ENCODE measurements around the gene HLCS. TPM values are rescaled to one million over a fixed set of nuclear protein-coding genes. Genes with fewer than 3 reads are reported as not detected.

HLCS gene
- total and polyA plus RNA-seq, 10 of the 15 experiments (the other 5 are each of a cell fraction or from before 2014, with no cell fraction given): 1.5 to 12.7 (median 9.6) TPM

DNA sequence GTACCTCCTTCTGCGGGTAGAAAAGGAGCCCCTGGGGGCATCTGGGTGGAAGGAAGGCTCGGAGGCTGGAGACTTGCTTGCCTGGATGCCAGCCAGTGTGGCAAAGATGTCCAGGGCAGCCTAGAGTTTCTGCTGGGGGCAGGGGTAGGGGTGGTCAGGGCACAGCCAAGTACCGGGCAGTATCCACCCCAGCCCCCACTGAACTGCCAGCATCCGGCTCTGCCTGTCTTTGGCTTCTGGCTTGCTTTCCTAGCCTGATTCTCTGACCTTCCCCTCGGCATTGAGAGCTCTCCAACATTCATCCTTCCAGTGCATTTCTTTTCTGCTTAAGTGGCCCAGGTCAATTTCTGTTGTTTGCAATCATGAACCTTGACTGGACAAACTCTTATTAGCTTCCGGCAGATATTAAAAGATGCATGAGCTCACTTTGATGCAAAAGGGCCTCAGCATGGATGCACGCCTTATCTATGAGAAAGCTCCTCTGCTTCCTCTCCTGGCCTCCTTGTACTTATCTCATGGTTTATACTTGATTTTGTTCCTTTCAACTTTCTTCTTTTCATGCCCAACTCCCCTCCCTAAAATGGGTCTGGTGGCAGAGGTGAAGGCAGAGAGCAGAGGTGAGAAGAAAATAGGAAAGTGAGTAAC is 116.9 kb downstream of the HLCS start:
- Histone ChIP-seq H3K9me3 (replicated peaks; ENCODE audit: control insufficient read depth, insufficient read depth, low read length) (no peaks in the 10 kb centered on the region), H2AFZ (ENCODE audit: control insufficient read depth, low read depth, low read length) (no peak overlapping the region), H3K4me2 (ENCODE audit: control insufficient read depth, insufficient read depth) (no peak overlapping the region), H3K27me3 (replicated peaks in 1 of 2; ENCODE audit: control insufficient read depth in 2 of 2, insufficient read depth in 2 of 2, low read length in 1 of 2) (no peaks in the 10 kb centered on the region), H3K79me2 (ENCODE audit: control insufficient read depth, insufficient read depth, low read length) (no peaks in the 10 kb centered on the region), H4K20me1 (ENCODE audit: control insufficient read depth, insufficient read depth) (no peaks in the 10 kb centered on the region), H3K4me1 (ENCODE audit: control insufficient read depth, insufficient read depth, low read length) (no peaks in the 10 kb centered on the region), H3K4me3 (no peak overlapping the region), H3K9ac (ENCODE audit: control insufficient read depth, insufficient read depth, low read length) (no peak overlapping the region), H3K27ac (ENCODE audit: control insufficient read depth, insufficient read depth) (no peak overlapping the region), H3K36me3 (ENCODE audit: control insufficient read depth in 2 of 2, insufficient read depth in 2 of 2, low read length in 1 of 2) (no peaks in the 10 kb centered on the region)
- ChIA-PET SMC1A (ENCODE audit: uncharacterized antibody, unreplicated experiment) (interaction anchor here (1.1 to 1.6 kb wide), 2 partner anchors 16 to 217 kb away, joined by 4 read pairs; no protein-coding TSS in a partner anchor), CTCF (interaction anchor here (1.1 to 1.5 kb wide), 3 partner anchors 10 to 219 kb away, joined by 3 to 5 read pairs (median 4); no protein-coding TSS in a partner anchor), RAD21 (ENCODE audit: unreplicated experiment) (no interaction called here), POLR2A (no interaction called here)
- no peak for TF ChIP-seq SMAD1 (IDR thresholded peaks at IDR 0.05; ENCODE audit: low read depth, partially characterized antibody)
- TF ChIP-seq SREBF2 (IDR thresholded peaks at IDR 0.05; ENCODE audit: low read length): no peak
- TF ChIP-seq, protein P1, sequence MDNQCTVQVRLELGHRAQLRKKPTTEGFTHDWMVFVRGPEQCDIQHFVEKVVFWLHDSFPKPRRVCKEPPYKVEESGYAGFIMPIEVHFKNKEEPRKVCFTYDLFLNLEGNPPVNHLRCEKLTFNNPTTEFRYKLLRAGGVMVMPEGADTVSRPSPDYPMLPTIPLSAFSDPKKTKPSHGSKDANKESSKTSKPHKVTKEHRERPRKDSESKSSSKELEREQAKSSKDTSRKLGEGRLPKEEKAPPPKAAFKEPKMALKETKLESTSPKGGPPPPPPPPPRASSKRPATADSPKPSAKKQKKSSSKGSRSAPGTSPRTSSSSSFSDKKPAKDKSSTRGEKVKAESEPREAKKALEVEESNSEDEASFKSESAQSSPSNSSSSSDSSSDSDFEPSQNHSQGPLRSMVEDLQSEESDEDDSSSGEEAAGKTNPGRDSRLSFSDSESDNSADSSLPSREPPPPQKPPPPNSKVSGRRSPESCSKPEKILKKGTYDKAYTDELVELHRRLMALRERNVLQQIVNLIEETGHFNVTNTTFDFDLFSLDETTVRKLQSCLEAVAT (IDR thresholded peaks at IDR 0.05): no peak
- no peak for TF ChIP-seq BHLHE40 (IDR thresholded peaks at IDR 0.05; ENCODE audit: borderline replicate concordance in 1 of 2, low read depth in 2 of 2, low read length in 1 of 2)
- no peak for TF ChIP-seq POLR2A (IDR thresholded peaks at IDR 0.05; ENCODE audit: low read depth, low read length)
- intact Hi-C loops (cut with micrococcal nuclease; ENCODE audit: unreplicated experiment) (loop anchor here (5.0 kb wide), 1 partner anchor 217 kb away; no protein-coding TSS in a partner anchor), in situ Hi-C loops (cut with MboI) (no loop called here)
- no TSS peak for BruUV-seq (replicated peaks)
- FAIRE-seq (no peak), ATAC-seq (no peak), DNase-seq (ENCODE audit: low read depth, low spot score) (no peak)
- 87% methylated on average over 7 of the region's 7 CpGs for WGBS (ENCODE audit: insufficient coverage, insufficient replicate concordance, low lambda C conversion rate, missing lambda C conversion rate)

Measured in GM12878 (cell line).